T-helper 2 cell treated with Interferon-gamma antibody and Interleukin-4, amounts not matched to agents 100 ng/mL and 5 ng/mL, for 36 hours (primary cell): ENCODE data around the gene UBE2G2. TPM values are rescaled to one million over a fixed set of nuclear protein-coding genes. Genes with fewer than 3 reads are reported as not detected.

Experiments
- intact Hi-C: fragments of 100-400 bp; cut with micrococcal nuclease; formaldehyde crosslinking; loops from one replicate; pipeline ENCODE4 v1.15.1; 2023
- total RNA-seq: library from RNA; stranded (reverse); gene quantifications from 2 replicates; pipeline ENCODE4 v1.2.3, GENCODE V29; 2022

The UBE2G2 gene
- total RNA-seq = 97.9 and 106 TPM in 2 replicates

GRCh38 chr21:44801468-44802395 is at the start of gene UBE2G2:
Gene UBE2G2, minus strand, starts transcription at chr21:44801820. Its CDS starts 72 bp downstream, at chr21:44801748.
- intact Hi-C loops = loop anchor here (2.0 kb wide), 2 partner anchors 73 to 129 kb away; no protein-coding TSS in a partner anchor

GRCh38 chr21:44850905-44851657 is 49.5 kb upstream of the UBE2G2 start:
- intact Hi-C loops = no loop called here

- intact Hi-C loops = no loop called here
Measured at GRCh38 chr21:44850208-44850800, 48.7 kb upstream of the UBE2G2 start.

- intact Hi-C loops = no loop called here
Measured at GRCh38 chr21:44849616-44850130, 48.1 kb upstream of the UBE2G2 start.

- intact Hi-C loops = no loop called here
Measured at GRCh38 chr21:44848821-44849521, 47.4 kb upstream of the UBE2G2 start.

GRCh38 chr21:44847261-44848056 is 45.8 kb upstream of the UBE2G2 start:
- intact Hi-C loops = no loop called here

GRCh38 chr21:44846485-44847260 is 45.1 kb upstream of the UBE2G2 start:
- intact Hi-C loops = no loop called here

GRCh38 chr21:44846224-44846484 is 44.5 kb upstream of the UBE2G2 start:
- intact Hi-C loops = no loop called here

GRCh38 chr21:44845418-44846223 is 44.0 kb upstream of the UBE2G2 start:
- intact Hi-C loops = no loop called here

GRCh38 chr21:44844256-44844655 is 42.6 kb upstream of the UBE2G2 start:
- intact Hi-C loops = no loop called here

- intact Hi-C loops = no loop called here
Measured at GRCh38 chr21:44842721-44843445, 41.3 kb upstream of the UBE2G2 start.

GRCh38 chr21:44842087-44842486 is 40.5 kb upstream of the UBE2G2 start:
- intact Hi-C loops = no loop called here

GRCh38 chr21:44840771-44841170 is 39.2 kb upstream of the UBE2G2 start:
- intact Hi-C loops = no loop called here

GRCh38 chr21:44838951-44839350 is 37.3 kb upstream of the UBE2G2 start:
- intact Hi-C loops = no loop called here

GRCh38 chr21:44838039-44838895 is 36.6 kb upstream of the UBE2G2 start:
- intact Hi-C loops = no loop called here

- intact Hi-C loops = no loop called here
Measured at GRCh38 chr21:44837537-44837936, 35.9 kb upstream of the UBE2G2 start.
